HG03066 (cell line): Measurements from ENCODE around the gene SKA2.
"Not testable (repeated sequence)": the region's sequence is repeated elsewhere in the genome, so short reads cannot be mapped to it uniquely, and the experiment has no call there.

ENCODE experiments used
- ATAC-seq: cut with Tn5 transposase; IDR thresholded peaks from one replicate; pipeline ENCODE4 v1.9.1; 2021; ENCODE audit warnings: low read depth; ENCODE audit not compliant: unreplicated experiment

SKA2 gene

DNA sequence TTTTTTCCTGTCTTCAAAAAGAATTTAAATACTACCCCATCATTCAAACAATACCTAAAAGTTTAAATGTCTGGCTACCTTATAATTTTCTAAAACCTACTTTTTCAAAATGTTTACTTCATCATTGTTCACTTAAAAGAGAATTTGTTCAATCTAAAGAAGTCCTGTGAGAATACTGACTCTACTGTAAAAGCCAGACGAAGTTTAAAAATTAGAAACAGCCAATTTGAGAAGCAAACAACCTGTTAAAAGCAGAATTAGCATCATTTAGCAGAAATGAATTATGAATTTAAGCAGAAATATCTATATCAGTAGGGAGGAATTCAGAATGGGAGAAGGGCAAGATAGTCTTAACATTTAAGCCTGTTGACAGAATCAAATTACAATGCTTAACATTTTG is 2.1 kb downstream of the SKA2 start:
- ATAC-seq = no peak

DNA sequence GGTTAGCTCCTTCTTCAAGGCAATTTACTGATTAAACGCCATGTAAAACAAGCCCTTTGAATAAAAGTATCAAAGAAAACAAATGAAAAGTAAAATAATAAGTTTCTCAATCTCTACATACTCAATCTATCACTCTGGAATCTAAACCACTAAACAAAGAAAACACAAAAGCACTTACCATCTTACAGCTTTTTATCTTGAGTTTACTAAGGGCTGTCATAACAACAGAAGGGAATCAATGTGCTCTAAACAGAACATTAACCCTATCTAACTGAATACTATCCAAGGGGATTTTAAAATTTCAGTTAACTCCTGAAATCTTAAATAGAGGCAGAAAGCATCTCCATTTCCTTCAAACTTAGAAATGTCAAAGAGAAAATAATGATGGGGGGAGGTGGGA is 3.4 kb downstream of the SKA2 start:
- ATAC-seq = no peak

DNA sequence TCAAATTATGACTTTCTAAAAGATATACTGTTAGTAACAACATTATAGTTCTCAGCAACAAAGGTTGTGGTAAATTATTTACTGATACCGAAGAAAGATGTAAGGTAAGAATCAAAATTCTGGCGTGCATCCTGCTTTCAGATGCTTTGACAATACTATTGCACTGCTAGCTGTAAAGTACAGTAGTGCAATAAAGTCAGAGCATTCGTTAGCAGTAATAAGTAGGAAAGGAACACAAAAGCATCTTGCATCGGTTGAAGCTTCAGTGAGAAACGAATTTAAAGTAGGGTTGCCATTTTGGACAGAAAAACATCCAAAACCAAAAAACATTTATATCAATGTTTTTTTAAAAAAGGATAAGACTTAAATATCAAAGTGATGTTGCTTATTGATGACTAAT is 4.0 kb downstream of the SKA2 start:
- ATAC-seq = no peak

DNA sequence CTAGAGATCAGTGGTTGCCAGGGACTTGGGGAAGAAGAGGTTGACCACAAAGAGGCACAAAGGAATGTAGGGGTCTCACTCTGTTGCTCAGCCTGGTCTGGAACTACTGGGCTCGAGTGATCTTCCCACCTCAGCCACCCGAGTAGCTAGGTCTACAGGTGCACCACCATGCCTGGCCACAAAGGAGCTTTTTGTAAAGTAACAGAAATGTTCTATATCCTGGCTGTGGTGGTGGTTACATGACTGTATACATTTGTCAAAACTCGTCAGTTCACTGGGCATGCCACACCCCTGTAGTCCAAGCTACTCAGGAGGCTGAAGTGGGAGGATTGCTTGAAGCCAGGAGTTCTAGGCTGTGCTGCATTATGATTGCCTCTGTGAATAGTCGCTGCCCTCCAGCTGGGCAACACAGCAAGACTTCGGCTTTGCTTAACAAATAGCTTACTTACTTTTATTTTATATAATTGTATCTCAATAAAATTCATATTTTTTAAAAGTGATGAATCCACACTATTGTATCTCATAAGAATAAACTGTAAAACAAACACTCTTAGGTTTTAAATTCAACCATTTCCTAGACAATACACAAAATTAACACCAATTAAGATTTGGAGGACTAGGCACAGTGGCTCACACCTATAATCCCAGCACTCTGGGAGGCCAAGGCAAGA is 5.0 kb downstream of the SKA2 start:
- no peak for ATAC-seq

DNA sequence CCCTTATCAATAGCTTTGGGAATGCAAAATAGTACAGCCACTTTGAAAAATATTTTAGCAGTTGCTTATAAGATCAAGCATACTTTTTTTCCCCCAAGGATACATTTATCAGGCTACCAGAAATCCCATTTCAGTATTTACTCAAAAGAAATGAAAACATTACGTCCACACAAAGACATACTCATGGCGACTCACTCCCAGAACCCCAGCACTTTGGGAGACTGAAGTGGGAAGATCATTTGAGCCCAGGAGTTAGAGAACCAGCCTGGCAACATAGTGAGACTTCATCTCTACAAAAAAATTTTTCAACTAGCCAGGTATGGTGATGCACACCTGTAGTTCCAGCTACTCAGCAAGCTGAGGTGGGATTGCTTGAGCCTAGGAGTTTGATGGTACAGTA is 5.9 kb downstream of the SKA2 start:
- ATAC-seq = no peak

DNA sequence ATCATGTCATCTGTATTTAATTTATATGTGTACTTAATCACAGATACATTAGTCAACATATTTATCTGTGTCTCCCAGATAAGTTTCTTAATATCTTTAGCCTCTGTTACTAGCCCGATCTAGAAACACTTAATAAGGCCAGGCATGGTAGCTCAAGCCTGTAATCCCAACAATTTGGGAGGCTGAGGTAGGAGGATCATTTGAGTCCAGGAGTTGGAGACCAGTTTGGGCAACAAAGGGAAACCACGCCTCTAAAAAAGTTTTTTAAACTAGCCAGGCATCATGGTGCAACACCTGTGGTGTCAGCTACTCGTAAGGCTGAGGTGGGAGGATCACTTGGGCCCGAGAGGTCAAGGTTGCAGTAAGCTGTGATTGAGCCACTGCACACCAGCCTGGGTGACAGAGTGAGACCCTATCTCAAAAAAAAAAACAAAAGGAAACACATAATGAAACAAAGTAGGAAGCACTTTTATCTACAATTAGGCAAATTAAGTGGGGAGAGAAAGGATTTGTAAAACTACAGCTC is 9.4 kb downstream of the SKA2 start:
- no peak for ATAC-seq

DNA sequence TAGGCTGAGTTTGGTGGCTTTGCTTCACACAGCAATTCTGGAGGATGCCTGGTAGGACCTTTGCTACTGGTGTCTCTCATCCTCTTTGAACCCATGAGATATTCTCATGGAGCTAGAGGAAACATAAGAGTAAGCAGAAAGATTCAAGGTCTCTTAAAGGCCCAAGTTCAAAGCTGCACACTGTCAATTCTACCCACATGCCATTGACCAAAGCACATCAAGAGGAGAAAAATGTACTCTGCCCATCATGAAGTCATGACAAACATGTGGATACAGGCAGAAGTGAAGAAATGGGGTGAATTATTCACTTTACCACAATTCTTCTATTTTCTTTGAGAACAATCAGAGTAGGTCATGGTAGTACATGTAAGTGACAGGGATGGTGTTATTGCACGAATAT is 13.1 kb downstream of the SKA2 start:
- no peak for ATAC-seq

DNA sequence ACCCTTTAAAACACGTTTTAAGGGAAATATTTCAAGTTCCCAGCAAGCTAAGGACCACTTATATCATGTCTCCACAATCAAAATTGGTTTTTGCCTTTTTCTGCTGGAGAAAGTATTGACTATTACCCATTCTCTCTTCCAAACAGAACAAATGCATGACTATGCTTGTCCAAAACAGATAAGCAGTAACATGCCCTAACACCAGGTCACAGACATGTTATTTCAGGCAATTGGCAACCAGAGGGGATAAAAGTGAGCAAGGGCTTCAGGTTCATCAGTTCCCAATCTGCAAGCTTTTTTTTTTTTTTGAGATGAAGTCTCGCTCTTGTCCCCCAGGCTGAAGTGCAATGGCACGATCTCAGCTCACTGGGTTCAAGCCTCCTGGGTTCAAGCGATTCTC is 15.0 kb downstream of the SKA2 start:
- ATAC-seq = no peak

DNA sequence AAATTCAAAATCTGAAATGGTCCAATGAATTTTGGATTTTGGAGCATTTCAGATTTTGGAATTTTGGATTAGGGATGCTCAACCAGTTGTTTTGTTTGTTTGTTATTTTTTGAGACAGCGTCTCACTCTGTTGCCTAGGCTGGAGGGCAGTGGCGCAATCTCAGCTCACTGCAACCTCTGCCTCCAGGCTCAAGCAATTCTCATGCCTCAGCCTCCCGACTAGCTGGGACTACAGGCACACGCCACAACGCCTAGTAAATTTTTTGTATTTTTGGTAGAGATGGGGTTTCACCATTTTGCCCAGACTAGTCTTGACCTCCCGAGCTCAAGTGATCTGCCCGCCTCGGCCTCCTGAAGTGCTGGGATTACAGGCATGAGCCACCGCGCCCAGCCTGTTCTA is 16.6 kb downstream of the SKA2 start:
- ATAC-seq = not testable (repeated sequence)

DNA sequence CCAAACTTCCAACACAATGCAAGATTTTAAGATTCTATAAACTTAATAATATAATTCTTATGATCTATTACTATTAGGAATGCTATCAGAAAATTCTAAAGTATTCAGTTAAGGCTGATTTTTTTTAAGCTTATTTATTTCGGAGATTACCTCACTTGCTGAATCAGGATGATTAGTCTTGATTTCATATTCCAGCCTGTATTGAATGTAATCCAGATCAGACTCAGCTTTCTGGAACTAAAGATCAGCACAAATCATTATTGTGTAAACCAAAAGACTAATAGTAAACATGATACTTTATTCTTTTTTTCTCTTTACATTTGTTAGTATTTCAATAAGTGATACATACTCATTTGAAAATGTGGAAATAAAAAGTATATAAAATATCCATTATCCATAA is 23.9 kb downstream of the SKA2 start:
- no peak for ATAC-seq

DNA sequence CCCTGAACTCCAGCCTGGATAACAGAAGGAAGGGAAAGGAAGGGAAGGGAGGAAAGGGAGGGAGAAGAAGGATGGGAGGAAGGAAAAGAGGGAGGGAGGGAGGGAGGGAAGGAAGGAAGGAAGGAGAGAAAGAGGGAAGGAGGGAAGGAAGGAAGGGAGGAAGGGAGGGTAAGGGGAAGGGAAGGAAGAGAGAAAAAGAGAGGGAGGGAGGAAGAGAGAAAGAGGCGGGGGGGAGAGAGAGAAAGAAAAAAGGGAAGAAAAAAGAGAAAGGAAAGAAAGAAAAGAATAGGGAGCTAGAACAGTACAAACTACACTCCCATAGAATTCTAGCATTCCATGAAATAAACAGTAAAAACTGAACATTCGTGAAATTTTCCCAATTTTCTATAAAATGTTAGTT is 25.2 kb downstream of the SKA2 start:
- ATAC-seq = no peak

DNA sequence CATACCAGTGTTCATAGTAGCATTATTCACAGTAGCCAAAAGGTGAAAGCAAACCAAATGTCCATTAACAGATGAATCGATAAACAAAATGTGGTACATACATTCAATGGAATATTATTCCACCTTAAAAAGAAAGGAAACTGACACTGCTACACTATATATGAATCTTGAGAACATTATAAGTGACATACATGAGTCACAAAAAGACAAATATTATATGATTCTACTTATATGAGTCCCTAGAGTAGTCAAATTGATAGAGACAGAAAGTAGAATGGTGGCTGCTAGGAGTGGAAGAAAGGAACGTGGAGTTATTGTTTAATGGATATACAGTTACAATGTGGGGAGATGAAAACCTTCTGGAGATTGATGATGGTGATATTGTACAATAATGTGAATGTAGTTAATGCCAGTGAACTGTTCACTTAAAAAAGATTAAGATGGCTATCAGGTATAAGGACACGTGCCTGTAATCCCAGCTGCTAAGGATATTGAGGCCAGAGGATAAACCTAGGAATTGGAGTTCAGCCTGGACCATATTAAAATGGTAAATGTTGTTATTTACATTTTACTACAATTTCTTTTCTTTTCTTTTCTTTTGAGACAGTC is 28.1 kb downstream of the SKA2 start:
- no peak for ATAC-seq

DNA sequence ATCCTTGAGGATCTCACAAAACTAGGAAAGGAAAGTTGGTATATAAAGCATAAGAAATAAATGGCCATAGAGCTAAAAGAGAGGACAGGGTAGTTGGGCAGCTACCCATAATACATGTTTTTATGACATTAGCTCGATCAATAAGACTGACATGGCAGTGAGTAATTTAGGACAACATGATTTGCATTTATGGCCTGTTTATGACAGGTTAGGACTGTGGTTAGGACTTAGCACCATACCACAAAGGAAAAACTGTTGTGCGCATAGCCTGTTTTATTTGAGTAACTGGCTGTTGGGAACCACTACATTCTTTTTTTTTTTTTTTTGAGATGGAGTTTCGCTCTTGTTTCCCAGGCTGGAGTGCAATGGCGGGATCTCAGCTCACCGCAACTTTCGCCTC is 30.3 kb downstream of the SKA2 start:
- ATAC-seq = no peak

DNA sequence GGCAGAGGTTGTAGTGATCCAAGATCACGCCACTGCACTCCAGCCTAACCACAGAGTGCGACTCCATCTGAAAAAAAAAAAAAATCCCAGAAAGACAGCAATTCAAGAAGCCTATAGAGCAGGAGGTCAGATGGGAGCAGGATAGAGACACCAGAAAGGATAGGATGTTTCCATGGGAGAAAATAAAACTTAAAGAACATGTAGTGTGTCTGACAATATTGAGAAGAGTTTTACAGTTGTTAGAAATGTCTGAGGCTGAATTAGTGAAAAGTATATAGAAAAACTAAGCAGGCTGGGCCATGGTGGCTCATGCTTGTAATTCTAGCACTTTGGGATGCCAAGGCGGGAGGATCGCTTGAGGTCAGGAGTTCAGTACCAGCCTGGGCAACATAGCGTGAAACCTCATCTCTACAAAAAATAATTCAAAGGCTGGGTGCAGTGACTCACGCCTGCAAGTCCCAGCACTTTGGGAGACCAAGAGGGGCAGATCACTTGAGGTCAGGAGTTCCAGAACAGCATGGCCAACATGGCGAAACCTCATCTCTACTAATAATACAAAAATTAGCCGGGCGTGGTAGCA is 33.0 kb downstream of the SKA2 start:
- no peak for ATAC-seq

DNA sequence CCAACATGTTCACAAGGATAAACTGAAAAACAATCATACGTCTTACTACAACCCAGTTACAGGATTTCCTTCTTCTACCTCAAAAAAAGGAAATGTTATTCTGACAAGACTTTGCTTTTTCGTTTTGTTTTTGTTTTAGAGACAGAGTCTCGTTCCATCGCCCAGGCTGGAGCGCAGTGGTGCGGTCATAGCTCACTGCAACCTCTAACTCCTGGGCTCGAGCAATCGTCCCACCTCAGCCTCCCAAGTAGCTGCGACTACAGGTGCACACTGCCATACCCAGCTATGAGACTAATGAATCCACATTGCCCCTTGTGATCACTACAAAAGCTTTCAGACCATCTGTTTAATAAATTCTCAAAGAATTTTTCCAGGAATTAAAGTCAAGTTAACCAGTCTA is 39.5 kb downstream of the SKA2 start:
- ATAC-seq = no peak

DNA sequence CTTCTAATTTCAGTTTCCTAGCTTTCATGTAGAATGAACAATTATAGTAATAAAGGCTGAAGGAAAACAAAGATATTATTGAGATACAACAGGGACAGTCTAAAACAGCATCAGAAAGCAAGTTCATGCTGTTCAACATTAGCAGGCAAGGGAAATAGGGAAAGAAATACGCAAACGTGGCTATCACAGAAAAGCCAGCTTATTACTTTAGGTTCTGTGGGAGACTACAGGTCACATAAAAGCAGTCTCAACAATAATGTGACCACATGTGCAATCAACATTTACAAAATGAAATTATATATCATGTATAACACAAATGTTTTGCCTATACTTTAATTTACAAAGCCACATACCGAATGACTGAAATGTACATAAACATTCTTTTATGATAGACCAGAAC is 43.4 kb downstream of the SKA2 start:
- ATAC-seq = no peak

DNA sequence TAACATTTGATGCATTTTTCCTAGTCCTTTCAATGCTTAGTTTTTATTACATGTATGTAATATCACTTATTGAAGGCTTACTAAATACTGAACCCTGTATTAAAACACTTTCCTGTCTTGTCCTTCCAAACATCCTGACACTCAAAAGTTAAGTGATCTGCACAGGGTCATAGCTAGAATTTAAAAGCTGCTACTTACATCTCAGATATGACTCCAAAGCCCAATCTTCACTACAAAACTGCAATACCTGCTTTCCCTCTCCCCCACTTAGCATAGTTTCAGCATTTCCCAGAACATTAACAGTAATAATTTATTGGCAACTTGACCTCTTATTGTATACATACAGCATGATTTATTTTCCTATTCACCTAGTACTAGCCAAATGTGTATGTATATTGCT is 44.0 kb downstream of the SKA2 start:
- no peak for ATAC-seq

DNA sequence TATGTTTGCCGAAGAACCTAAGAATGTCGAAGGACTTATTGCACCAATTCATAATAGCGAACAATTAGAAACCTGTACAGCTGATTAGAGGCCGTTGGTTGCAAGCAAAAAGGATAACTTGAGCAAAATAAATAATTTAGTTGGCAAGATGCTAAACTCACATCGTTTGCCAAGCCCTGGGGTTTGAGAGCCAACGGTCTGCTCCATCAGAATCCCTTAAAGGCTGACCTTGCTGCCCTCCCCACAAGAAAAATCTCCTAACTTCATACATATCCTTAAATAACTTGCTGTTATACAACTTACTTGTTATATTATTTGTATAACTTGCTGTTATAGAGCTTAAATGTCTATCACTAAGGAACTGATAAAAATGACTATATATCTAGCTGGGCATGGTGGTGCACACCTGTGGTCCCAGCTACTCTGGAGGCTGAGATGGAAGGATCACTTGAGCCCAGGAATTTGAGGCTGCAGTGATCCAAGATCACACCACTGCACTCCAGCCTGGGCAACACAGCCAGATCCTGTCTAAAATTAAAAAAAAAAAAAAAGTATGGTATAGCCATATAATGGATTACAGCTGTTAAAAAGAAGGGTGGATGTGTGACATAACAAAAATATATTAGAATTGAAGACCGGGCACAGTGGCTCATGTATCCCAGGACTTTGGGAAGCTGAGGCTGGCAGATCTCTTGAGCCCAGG is 46.4 kb downstream of the SKA2 start:
- ATAC-seq = no peak

DNA sequence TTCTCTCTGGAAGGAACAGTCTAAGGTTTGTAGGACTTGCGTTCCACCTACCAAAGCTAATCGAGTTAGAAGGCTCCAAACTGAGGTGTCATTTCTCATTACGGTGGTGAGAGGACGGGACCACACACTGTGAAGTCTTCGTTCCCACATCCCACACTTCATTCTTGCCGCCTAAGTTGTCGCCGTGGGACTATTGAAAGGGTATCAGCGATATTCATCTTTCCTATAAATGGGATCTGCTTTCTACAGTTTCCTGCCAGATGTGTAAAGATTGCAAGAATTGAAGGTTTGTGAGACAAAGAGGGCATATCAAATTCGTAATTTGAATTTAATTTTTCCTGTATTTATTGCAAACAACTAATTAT is 47.7 kb downstream of the SKA2 start:
- ATAC-seq = no peak

DNA sequence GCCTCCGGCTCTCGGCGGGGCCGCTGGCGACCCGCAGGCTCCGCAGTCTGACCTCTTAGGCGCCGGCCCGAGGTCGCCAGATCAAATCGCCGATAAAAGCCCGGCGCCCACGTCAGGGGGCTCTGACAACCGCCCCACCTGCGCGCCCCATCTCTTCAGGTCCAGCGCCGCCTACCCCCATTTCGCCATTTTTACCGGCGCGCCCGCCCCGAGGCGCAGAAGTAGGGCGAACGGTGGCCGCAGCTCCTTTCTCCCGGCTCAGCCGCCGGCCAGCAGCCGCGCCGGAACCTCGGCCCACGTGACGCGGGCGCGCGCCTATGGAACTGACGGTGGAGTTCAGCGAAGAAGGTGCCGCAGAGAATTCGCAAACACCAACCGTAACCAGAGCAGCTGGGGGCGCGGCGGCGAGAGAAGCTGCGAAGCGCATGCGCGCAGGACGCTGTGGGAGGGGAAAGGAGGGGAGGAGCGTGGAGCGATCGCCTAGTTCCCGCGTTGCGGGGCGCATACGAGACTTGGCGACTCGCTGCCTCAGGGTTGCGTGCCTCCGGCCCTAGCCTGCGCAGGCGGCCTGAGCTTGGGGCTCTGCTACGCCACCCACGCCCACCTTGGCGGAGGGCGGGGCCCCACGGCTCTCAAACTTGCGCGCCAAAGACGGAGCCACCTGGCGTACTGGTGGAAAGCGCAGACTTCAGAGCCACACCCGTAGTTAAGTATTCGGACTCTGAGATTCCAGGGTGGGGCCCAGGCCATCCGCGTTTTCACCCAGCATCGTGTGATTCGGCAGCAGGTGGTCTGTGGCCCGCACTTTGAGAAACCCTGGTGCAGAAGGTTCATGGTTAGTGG is 48.3 kb downstream of the SKA2 start, which contains the start of gene TRIM37:
Gene TRIM37 (minus strand): TSS at position 418 of the 843 bp plus-strand sequence. CDS start 419 bp downstream, outside the sequence.
- ATAC-seq = peak; percentile 90
